Breast epithelium (tissue), 3 donors: Measurements from ENCODE around the gene SLC27A5.

Experiments used
- POLR2A ChIP-seq: fragments of 450-650 bp; IDR thresholded peaks from one replicate; pipeline ENCODE4 v1.6.1; 2016; ENCODE audit warnings: antibody characterized with exemption, mild to moderate bottlenecking, moderate library complexity
- POLR2AphosphoS5 ChIP-seq, 3 donors: sonication (generic); formaldehyde crosslinking; IDR thresholded peaks; one replicate each; pipeline ENCODE4 v1.6.1; 2017; ENCODE audit warnings: antibody characterized with exemption in 3 of 3

GRCh38 chr19:58466089-58466759 lies 45.6 kb downstream of the SLC27A5 start:
- TF ChIP-seq POLR2A = no peak
- no peak for TF ChIP-seq POLR2AphosphoS5 (IDR thresholded peaks at IDR 0.05)
